Lower lobe of right lung (tissue), 2 donors: ENCODE data around the gene CCR8. TPM values are rescaled to one million over a fixed set of nuclear protein-coding genes. Genes with fewer than 3 reads are reported as not detected.

Source experiments
- ATAC-seq, 2 donors: fragments of 200-7000 bp; cut with Tn5 transposase; one replicate each; pipeline ENCODE4 v1.9.1; 2020 to 2022; ENCODE audit warnings: mild to moderate bottlenecking in 2 of 2, moderate library complexity in 2 of 2
- DNase-seq: peaks from one replicate; pipeline ENCODE4 v3.0.0-alpha.2; 2020
- H3K27ac ChIP-seq: fragments of 200-600 bp; one replicate; pipeline ENCODE4 v1.8.0; 2022
- H3K27me3 ChIP-seq: fragments of 200-600 bp; one replicate; pipeline ENCODE4 v1.8.0; 2022; ENCODE audit warnings: low read depth
- H3K36me3 ChIP-seq: fragments of 200-600 bp; one replicate; pipeline ENCODE4 v1.8.0; 2022; ENCODE audit warnings: mild to moderate bottlenecking
- H3K4me1 ChIP-seq: fragments of 200-600 bp; one replicate; pipeline ENCODE4 v1.8.0; 2022
- H3K4me3 ChIP-seq: fragments of 200-600 bp; one replicate; pipeline ENCODE4 v1.8.0; 2022; ENCODE audit warnings: mild to moderate bottlenecking
- H3K9me3 ChIP-seq: fragments of 200-600 bp; one replicate; pipeline ENCODE4 v1.8.0; 2022
- intact Hi-C: fragments of 100-400 bp; cut with DNase I; formaldehyde crosslinking; loops from one replicate; pipeline ENCODE4 v1.11.0; 2022
- long read RNA-seq: library from polyadenylated mRNA; unstranded; transcript quantifications from one replicate; pipeline ENCODE4 v2.0.0, GENCODE V29; 2021
- total RNA-seq: library from RNA; stranded (reverse); fragmentation: NEBNext Ultra II Directional; extraction: Animal tissue kit (Norgen Biotek cat#: 25700); gene quantifications from one replicate; pipeline ENCODE4 v1.2.1, GENCODE V29; 2021
- TF ChIP-seq, protein P1 (sequence below): fragments of 200-600 bp; IDR thresholded peaks from one replicate; pipeline ENCODE4 v1.8.0; 2022; ENCODE audit warnings: antibody characterized with exemption, mild to moderate bottlenecking
- donor health status: DM: no; HTN: yes; CAD: no; lungs with severe emphysema.

CCR8 gene, protein sequence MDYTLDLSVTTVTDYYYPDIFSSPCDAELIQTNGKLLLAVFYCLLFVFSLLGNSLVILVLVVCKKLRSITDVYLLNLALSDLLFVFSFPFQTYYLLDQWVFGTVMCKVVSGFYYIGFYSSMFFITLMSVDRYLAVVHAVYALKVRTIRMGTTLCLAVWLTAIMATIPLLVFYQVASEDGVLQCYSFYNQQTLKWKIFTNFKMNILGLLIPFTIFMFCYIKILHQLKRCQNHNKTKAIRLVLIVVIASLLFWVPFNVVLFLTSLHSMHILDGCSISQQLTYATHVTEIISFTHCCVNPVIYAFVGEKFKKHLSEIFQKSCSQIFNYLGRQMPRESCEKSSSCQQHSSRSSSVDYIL
- total RNA-seq = not detected
- long read RNA-seq = 0 reads

DNA sequence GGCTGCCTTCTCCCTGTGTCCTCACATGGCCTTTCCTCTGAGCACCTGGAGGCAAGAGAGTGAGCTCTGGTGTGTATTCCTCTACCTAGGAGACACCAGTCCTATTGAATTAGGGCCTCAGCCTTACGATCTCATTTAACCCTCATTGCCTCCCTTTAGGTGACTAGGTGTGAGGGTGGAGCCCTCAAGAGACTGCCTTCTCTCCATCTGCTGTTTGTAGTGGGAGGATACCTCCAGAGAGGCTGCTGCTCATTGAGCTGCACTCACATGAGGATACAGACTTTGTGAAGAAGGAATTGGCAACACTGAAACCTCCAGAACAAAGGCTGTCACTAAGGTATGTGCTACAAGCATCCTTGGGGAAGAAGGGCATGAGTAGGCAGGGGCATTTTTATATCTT, at the start of gene CCR8:
CCR8 (plus strand) TSS at position 217 of the 400 bp plus-strand sequence. CDS start 2,623 bp downstream, outside the sequence.
- DNase-seq = no peak
- Histone ChIP-seq H3K9me3 (no peaks in the 10 kb centered on the region), H3K4me1 (no peaks in the 10 kb centered on the region), H3K27me3 (no peaks in the 10 kb centered on the region), H3K27ac (no peak within 1 kb of the TSS), H3K36me3 (no peaks in the 10 kb centered on the region), H3K4me3 (no peak within 1 kb of the TSS)
- TF ChIP-seq, protein P1, sequence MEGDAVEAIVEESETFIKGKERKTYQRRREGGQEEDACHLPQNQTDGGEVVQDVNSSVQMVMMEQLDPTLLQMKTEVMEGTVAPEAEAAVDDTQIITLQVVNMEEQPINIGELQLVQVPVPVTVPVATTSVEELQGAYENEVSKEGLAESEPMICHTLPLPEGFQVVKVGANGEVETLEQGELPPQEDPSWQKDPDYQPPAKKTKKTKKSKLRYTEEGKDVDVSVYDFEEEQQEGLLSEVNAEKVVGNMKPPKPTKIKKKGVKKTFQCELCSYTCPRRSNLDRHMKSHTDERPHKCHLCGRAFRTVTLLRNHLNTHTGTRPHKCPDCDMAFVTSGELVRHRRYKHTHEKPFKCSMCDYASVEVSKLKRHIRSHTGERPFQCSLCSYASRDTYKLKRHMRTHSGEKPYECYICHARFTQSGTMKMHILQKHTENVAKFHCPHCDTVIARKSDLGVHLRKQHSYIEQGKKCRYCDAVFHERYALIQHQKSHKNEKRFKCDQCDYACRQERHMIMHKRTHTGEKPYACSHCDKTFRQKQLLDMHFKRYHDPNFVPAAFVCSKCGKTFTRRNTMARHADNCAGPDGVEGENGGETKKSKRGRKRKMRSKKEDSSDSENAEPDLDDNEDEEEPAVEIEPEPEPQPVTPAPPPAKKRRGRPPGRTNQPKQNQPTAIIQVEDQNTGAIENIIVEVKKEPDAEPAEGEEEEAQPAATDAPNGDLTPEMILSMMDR = no peak
- intact Hi-C loops = no loop called here
- ATAC-seq = no peak

DNA sequence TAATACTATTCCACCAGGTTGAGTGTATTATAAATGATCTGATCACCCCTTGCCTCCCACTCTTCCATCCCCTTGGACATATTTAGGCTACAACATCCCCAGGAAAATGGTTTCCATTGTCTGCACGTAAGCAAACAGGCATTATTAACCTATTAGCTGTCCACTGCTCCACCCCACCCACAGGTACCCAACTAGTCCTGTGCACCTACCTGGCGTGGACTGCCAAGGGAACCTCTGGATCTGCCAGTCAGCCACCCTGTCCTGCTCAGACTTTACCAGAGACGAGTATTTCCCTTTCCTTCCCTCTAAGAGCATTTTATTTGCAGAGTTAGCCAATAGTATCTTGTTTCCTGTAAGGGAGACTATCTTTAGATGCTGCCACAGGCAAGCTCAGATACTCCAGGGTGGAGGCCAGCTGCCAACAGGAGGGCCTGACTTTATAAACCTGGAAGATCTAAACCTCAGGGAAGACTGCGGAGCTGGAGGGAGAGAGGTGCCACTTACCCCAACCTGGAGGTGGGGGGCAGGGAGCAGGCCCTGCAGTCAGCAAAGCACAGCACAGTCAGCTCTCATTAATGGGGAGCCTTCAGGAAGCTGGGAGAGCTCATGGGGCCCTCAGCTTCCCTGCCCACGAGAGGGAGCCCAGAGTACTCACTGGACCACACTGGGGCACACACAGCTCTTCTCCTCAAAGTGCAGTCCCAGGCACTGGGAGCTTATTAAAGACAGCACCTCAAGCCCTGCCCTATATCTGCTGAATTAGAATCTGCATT, 49.6 kb upstream of the CCR8 start, which contains the start of gene CX3CR1:
CX3CR1 (minus strand) TSS at position 292 of the 773 bp plus-strand sequence. CDS start 13,527 bp downstream, outside the sequence.
- Histone ChIP-seq H3K27me3 (no peaks in the 10 kb centered on the region), H3K36me3 (no peaks in the 10 kb centered on the region), H3K4me1 (no peaks in the 10 kb centered on the region), H3K9me3 (no peaks in the 10 kb centered on the region), H3K4me3 (peak within 1 kb of the TSS; percentile 7), H3K27ac (peak within 1 kb of the TSS; percentile 10)
- DNase-seq (no peak), ATAC-seq (peak; percentile 15 to 41)
- intact Hi-C loops = loop anchor here (10.0 kb wide), 1 partner anchor 75 kb away; no protein-coding TSS in a partner anchor
- TF ChIP-seq, protein P1 = no peak

DNA sequence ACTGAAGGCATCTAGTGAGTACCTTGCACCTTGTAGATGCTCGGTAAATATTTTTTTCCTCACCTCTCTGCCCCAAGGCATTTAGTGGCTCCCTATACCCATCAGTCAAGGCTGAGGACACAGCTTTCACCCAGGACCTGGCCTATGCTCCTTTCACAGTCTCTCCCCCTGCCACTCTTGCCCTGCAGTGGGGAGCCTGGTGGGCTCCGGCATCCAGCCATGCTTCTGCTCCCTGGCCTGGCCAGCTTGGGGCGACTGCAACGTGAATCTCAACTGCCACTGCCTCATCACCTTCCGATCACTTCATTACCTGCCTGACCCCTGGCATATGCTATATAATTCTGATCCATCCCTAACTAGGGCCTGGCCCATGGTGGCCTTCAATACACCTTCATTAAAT, 48.9 kb upstream of the CCR8 start:
- H3K4me1 ChIP-seq = no peaks in the 10 kb centered on the region
- DNase-seq (no peak), ATAC-seq (peak in 1 of 2 donors; percentile 16)
- H3K9me3 ChIP-seq = no peaks in the 10 kb centered on the region
- H3K27me3 ChIP-seq = no peaks in the 10 kb centered on the region
- intact Hi-C loops = loop anchor here (10.0 kb wide), 1 partner anchor 76 kb away; no protein-coding TSS in a partner anchor
- no peak overlapping the region for H3K4me3 ChIP-seq
- TF ChIP-seq, protein P1 = no peak
- H3K36me3 ChIP-seq = no peaks in the 10 kb centered on the region
- H3K27ac ChIP-seq = no peak overlapping the region

DNA sequence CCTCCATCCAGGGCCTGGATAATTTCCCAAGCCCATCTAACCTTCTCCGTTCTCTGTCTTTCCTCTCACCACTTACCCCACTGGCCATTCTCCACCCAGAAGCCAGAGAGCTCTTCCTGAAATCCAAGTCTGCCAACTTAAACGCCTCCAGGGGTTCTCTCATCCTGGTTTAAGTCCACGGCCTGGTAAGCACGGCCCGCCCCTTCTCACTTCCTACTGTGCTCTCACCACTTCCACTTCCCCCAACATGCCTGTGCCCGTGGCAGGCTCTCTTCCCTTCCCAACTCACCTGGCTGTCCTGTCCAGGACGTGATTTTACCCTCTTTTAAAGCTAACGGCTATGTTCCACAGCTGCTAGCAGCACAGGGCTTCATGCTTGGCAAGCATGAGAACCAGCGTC, 48.0 kb upstream of the CCR8 start:
- intact Hi-C loops = loop anchor here (10.0 kb wide), 1 partner anchor 77 kb away; no protein-coding TSS in a partner anchor
- DNase-seq = no peak
- H3K4me1 ChIP-seq = no peaks in the 10 kb centered on the region
- no peak overlapping the region for H3K27ac ChIP-seq
- no peak overlapping the region for H3K4me3 ChIP-seq
- no peaks in the 10 kb centered on the region for H3K27me3 ChIP-seq
- H3K9me3 ChIP-seq = no peaks in the 10 kb centered on the region
- TF ChIP-seq, protein P1 = no peak
- no peaks in the 10 kb centered on the region for H3K36me3 ChIP-seq
- peak; percentile 34 to 44 for ATAC-seq

DNA sequence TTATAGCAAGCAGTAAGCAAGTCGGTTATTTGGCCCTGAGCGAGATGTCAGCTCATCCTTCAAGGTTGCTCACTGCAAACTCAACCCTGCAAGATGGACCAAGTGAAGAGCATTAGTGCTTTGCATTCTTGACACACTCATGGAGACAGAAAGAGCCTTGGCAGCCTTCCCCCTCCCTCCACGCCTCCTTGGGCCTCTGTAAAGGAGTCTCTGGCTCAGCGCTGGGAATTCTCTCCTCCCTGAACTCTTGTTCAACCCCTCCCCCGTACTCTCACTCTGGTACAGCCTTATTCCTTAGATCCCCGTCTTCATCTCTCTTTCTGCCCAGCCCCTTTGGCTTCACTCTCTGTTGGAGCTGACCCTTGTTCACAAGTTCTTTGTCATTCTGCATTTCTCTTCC, 47.5 kb upstream of the CCR8 start:
- TF ChIP-seq, protein P1 = no peak
- intact Hi-C loops = loop anchor here (10.0 kb wide), 1 partner anchor 77 kb away; no protein-coding TSS in a partner anchor
- Histone ChIP-seq H3K9me3 (no peaks in the 10 kb centered on the region), H3K36me3 (no peaks in the 10 kb centered on the region), H3K4me3 (no peak overlapping the region), H3K4me1 (no peaks in the 10 kb centered on the region), H3K27ac (no peak overlapping the region), H3K27me3 (no peaks in the 10 kb centered on the region)
- ATAC-seq (no peak), DNase-seq (no peak)
